Ovary (tissue), 3 donors: ENCODE data around the gene MSI2.

Experiments used
- CTCF ChIP-seq, 3 donors: fragments of 450-650 bp in 2 of 3; fragments of 200-600 bp in 1 of 3; IDR thresholded peaks; one replicate each; pipeline versions ENCODE4 v1.5.1 to v1.8.0; 2016 to 2022; ENCODE audit warnings: antibody characterized with exemption in 3 of 3, mild to moderate bottlenecking in 1 of 3
- EP300 ChIP-seq: sonication (generic); formaldehyde crosslinking; IDR thresholded peaks from one replicate; pipeline ENCODE4 v1.6.1; 2017; ENCODE audit warnings: antibody characterized with exemption
- POLR2A ChIP-seq: fragments of 450-650 bp; IDR thresholded peaks from one replicate; pipeline ENCODE4 v1.6.1; 2017; ENCODE audit warnings: antibody characterized with exemption, mild to moderate bottlenecking, moderate library complexity
- donor health status: DM: no; HTN: no; CAD: no.

GRCh38 chr17:57391857-57392471 lies 135.6 kb downstream of the MSI2 start:
- TF ChIP-seq POLR2A (no peak), CTCF (IDR thresholded peaks at IDR 0.05) (no peak), EP300 (no peak)
